SU-DHL-6 (cell line): ENCODE data around the gene GNB1L.

Experiments
- EZH2phosphoT487 ChIP-seq: fragments of 200-600 bp; sonication (generic), shearing (Covaris generic); conservative IDR thresholded peaks from 2 replicates; pipeline ENCODE4 v1.6.1; 2018; ENCODE audit warnings: mild to moderate bottlenecking, antibody characterized with exemption, low read length, moderate library complexity, mixed read lengths
- TF ChIP-seq, protein P1 (sequence below): fragments of 200-600 bp; sonication (generic); IDR thresholded peaks from one replicate; pipeline ENCODE4 v1.5.1; 2017; ENCODE audit warnings: antibody characterized with exemption, mild to moderate bottlenecking, low read length, moderate library complexity; ENCODE audit not compliant: insufficient read depth, poor library complexity, severe bottlenecking

DNA sequence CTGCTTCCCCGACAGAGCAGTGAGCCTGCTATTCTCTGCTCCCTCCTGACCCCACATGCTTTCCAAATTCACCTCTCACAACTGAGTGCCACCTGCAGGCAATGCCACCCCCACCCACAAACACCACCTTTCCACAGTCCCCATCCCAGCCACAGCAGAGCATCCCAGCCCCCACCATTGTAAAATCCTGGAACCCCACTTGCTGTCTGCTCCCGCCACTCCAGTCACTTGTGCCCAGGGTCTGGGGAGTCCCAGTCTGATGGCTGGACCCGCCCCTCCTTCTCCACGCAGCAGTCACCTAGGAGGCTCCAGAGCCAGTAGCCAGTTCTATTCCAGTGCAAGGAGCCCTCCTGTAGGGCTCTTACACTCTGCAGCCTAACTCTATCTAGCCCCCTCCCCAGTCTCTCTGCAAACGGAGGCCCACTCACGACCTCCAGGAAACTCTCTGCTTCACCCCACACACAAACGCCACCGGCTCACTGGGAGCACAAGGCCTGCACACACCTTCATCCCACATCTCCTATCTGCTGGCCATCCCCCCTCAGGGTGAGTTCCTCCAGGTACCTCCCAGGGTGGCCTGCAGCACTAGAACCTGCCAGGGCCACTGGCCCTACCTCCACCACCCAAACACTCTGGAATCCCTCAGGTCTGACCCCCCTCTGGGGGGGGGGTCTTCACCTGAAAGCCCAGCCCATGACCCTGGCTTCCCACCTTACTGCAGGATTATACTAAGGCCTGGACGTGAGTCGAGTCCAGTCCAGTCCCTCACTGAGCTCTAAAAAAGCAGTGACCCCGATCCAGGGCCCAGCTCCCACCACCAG is 1.4 kb downstream of the GNB1L start:
- TF ChIP-seq, protein P1, sequence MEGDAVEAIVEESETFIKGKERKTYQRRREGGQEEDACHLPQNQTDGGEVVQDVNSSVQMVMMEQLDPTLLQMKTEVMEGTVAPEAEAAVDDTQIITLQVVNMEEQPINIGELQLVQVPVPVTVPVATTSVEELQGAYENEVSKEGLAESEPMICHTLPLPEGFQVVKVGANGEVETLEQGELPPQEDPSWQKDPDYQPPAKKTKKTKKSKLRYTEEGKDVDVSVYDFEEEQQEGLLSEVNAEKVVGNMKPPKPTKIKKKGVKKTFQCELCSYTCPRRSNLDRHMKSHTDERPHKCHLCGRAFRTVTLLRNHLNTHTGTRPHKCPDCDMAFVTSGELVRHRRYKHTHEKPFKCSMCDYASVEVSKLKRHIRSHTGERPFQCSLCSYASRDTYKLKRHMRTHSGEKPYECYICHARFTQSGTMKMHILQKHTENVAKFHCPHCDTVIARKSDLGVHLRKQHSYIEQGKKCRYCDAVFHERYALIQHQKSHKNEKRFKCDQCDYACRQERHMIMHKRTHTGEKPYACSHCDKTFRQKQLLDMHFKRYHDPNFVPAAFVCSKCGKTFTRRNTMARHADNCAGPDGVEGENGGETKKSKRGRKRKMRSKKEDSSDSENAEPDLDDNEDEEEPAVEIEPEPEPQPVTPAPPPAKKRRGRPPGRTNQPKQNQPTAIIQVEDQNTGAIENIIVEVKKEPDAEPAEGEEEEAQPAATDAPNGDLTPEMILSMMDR: no peak
- no peak for TF ChIP-seq EZH2phosphoT487
